Heart left ventricle (tissue), 16 donors: Measurements from ENCODE around the gene STAC2. TPM values are rescaled to one million over a fixed set of nuclear protein-coding genes. Genes with fewer than 3 reads are reported as not detected.
A peak's percentile ranks its signal among the peaks of the same experiment; 100 is the strongest.

ENCODE experiments used
- ATAC-seq, 4 donors: fragments of 200-7000 bp; cut with Tn5 transposase; one replicate each; pipeline ENCODE4 v1.9.1; 2020 to 2022; ENCODE audit warnings: moderate library complexity in 4 of 4, mild to moderate bottlenecking in 3 of 4, moderate number of reproducible peaks in 1 of 4
- DNase-seq, 5 donors: peaks; one replicate each; pipeline ENCODE4 v3.0.0-alpha.2; 2020
- H3K27ac ChIP-seq, 12 donors: fragments of 200-600 bp; sonication (generic) in 4 of 12; one replicate each; pipeline versions ENCODE4 v1.5.0 to v1.8.0; 2016 to 2022; ENCODE audit warnings: mild to moderate bottlenecking in 2 of 12
- H3K27me3 ChIP-seq, 9 donors: fragments of 200-600 bp; sonication (generic) in 2 of 9; one replicate each; pipeline versions ENCODE4 v1.5.1 to v1.8.0; 2016 to 2022; ENCODE audit warnings: mild to moderate bottlenecking in 3 of 9
- H3K36me3 ChIP-seq, 9 donors: fragments of 200-600 bp; sonication (generic) in 2 of 9; one replicate each; pipeline versions ENCODE4 v1.5.0 to v1.8.0; 2018 to 2022; ENCODE audit warnings: mild to moderate bottlenecking in 2 of 9
- H3K4me1 ChIP-seq, 12 donors: fragments of 200-600 bp; sonication (generic) in 4 of 12; one replicate each; pipeline versions ENCODE4 v1.5.0 to v1.8.0; 2016 to 2022; ENCODE audit warnings: mild to moderate bottlenecking in 3 of 12
- H3K4me3 ChIP-seq, 12 donors: fragments of 200-600 bp; sonication (generic) in 4 of 12; one replicate each; pipeline versions ENCODE4 v1.5.0 to v1.8.0; 2017 to 2022; ENCODE audit warnings: mild to moderate bottlenecking in 9 of 12, moderate library complexity in 4 of 12
- H3K9me3 ChIP-seq, 12 donors: fragments of 200-600 bp; sonication (generic) in 4 of 12; one replicate each; pipeline versions ENCODE4 v1.5.0 to v1.8.0; 2016 to 2022; ENCODE audit warnings: mild to moderate bottlenecking in 1 of 12
- POLR2A ChIP-seq, 2 donors: fragments of 450-650 bp; IDR thresholded peaks; one replicate each; pipeline ENCODE4 v1.6.1; 2017; ENCODE audit warnings: antibody characterized with exemption in 2 of 2, mild to moderate bottlenecking in 2 of 2, moderate library complexity in 2 of 2
- WGBS, 4 donors: extraction: QIAGEN DNeasy Blood & Tissue Kit in 2 of 4; methylation state at CpG; one replicate each; pipeline versions ENCODE4 v1.1.5 to v1.1.7; 2013 to 2018; 5-methylcytosine and 5-hydroxymethylcytosine counted together
- intact Hi-C, 10 donors: fragments of 100-400 bp; cut with DNase I; formaldehyde crosslinking; loops; one replicate each; pipeline versions ENCODE4 v1.11.1 to v1.14.2; 2022
- polyA plus RNA-seq, 2 donors: library from polyadenylated mRNA; stranded (reverse); fragments of 200-250 nt; gene quantifications; one replicate each; pipeline ENCODE4 v1.2.3, GENCODE V29; 2013
- total RNA-seq, 9 donors: library from RNA; depleted of rRNA in 2 of 9; stranded (reverse); fragments of >200 nt in 2 of 9; fragmentation: NEBNext Ultra II Directional in 3 of 9; extraction: Animal tissue kit (Norgen Biotek cat#: 25700) in 3 of 9; gene quantifications; one replicate each; pipeline versions ENCODE4 v1.1.0 to v1.2.4, GENCODE V29; 2016 to 2023
- TF ChIP-seq, protein P1 (sequence below), 12 donors: fragments of 200-600 bp; sonication (generic) in 4 of 12; IDR thresholded peaks; one replicate each; pipeline versions ENCODE4 v1.5.0 to v1.8.0; 2018 to 2022; ENCODE audit warnings: antibody characterized with exemption in 12 of 12, mild to moderate bottlenecking in 5 of 12
- donor health status: ischemic (EF 13 %, LVEDD 7.1; RV severe dilation, severe dysfunction).
- donor health status: healthy with polysubstance abuse.
- donor health status: DM: no; HTN: yes; CAD: no.
- donor health status: DM: no; HTN: no; CAD: no.
- donor health status: ischemic (EF 25% LVEDD 6.9; RV normal size, moderate dysfunction).
- donor health status: ischemic (EF 25% LVEDD 5.7; RV mildly dilated, moderate dysfunction).
- donor health status: healthy.
- donor health status: DM: yes; HTN: yes; CAD: no.
- donor health status: ischemic (EF 35%, LVEDD 5.7; RV mildly dilated, moderate dysfunction).
- donor health status: nonischemic (EF 11% LVEDD 7.7; RV severe dilation, severe dysfunction).
- donor health status: DM: yes; HTN: yes; CAD: no.
- donor health status: PGD.
- donor health status: ischemic (EF 29% LVEDD 5.4; RV normal size, mild dysfunction).
- donor health status: nonischemic (EF 23%, LVEDD 6.1; RV moderate dilation, normal function).

The STAC2 gene
- total and polyA plus RNA-seq, 11 donors = 0.16 to 5.3 (median 0.36) TPM

DNA sequence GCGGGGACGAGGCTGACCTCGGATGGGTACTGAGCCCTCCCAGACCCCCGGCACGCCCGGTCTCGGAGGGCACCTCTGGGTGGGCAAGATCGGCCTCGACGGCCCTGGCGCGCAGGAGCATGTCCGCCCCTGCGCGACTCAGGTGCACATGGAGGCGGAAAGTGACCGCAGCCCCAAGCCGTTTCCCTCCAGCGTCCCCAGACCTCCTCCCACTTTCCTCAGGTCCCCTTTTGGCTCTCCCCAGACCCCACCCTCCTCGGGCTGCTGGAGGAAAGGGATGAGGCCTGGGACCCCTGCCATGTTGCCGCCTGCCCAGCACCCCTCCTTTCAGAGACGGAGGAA, 15.7 kb downstream of the STAC2 start:
- no peak for ATAC-seq
- Histone ChIP-seq H3K4me3 (peak overlapping the region; percentile 20 to 59 (median 48)), H3K27ac (peak overlapping the region in 5 of 12 donors; percentile 43 to 78 (median 49)), H3K36me3 (peaks cover 0 to 3% (median 2%) of the 10 kb centered on the region in 9 donors), H3K27me3 (peaks cover 0 to 9% (median 0%) of the 10 kb centered on the region in 9 donors), H3K9me3 (no peaks in the 10 kb centered on the region), H3K4me1 (peaks cover 3 to 23% (median 12%) of the 10 kb centered on the region in 12 donors)
- DNase-seq = no peak
- intact Hi-C loops = no loop called here
- TF ChIP-seq, protein P1, sequence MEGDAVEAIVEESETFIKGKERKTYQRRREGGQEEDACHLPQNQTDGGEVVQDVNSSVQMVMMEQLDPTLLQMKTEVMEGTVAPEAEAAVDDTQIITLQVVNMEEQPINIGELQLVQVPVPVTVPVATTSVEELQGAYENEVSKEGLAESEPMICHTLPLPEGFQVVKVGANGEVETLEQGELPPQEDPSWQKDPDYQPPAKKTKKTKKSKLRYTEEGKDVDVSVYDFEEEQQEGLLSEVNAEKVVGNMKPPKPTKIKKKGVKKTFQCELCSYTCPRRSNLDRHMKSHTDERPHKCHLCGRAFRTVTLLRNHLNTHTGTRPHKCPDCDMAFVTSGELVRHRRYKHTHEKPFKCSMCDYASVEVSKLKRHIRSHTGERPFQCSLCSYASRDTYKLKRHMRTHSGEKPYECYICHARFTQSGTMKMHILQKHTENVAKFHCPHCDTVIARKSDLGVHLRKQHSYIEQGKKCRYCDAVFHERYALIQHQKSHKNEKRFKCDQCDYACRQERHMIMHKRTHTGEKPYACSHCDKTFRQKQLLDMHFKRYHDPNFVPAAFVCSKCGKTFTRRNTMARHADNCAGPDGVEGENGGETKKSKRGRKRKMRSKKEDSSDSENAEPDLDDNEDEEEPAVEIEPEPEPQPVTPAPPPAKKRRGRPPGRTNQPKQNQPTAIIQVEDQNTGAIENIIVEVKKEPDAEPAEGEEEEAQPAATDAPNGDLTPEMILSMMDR (IDR thresholded peaks at IDR 0.05) = no peak
- no peak for TF ChIP-seq POLR2A (IDR thresholded peaks at IDR 0.05)
- WGBS, 4 donors = 7 to 18% (median 12%) methylated on average over 21 to 22 of the region's 22 CpGs

DNA sequence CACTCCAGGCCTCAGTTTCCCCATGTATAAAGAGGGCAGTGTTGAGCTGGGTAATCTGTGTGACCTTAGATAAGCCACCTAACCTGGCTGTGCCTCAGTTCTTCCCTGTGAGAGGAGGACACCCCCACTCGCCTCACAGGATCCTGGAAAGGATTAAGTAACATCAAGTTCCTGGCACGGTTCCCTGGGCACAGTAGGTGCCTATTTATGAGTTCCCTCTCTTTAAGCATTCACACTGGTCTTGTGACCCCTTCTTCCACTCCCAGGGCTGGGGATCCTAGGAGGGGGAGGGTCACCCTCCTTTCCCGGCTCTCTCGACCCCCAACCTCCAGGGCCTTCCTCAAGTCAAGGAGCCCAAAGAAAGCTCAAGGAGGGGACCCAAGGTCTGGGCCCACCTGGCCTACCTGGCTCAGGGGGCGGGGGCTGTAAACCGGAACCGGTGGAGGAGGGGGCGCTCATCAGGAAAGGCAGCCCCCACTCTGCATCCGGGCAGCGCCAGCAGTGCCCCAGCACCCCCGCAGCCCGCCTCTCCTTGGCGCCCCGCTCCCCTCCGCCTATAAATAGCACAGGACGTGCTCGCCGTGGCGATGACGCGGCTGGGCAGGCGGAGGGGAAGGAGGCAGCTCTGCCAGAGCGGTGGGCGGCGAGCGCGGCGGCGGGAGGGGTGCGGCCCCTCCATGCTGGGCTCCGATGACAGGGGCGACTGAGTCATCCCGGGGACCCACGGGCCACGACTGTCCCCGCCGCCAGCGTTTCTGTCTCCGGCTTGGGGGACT, 16.2 kb downstream of the STAC2 start:
- Histone ChIP-seq H3K36me3 (peaks cover under 1 to 9% (median 8%) of the 10 kb centered on the region in 9 donors), H3K4me1 (peaks cover 3 to 23% (median 12%) of the 10 kb centered on the region in 12 donors), H3K27me3 (peaks cover 0 to 9% (median 0%) of the 10 kb centered on the region in 9 donors), H3K9me3 (no peaks in the 10 kb centered on the region), H3K27ac (peak overlapping the region in 7 of 12 donors; percentile 20 to 78 (median 49)), H3K4me3 (peak overlapping the region; percentile 20 to 59 (median 48))
- 2 to 6% (median 4%) methylated on average over 15 to 39 of the region's 39 CpGs for WGBS, 4 donors
- TF ChIP-seq, protein P1 (IDR thresholded peaks at IDR 0.05) = no peak
- peak in 1 of 2 donors; percentile 42 for TF ChIP-seq POLR2A (IDR thresholded peaks at IDR 0.05)
- ATAC-seq (peak; percentile 49 to 86 (median 79)), DNase-seq (peak; percentile 72 to 90 (median 79))
- intact Hi-C loops = loop anchor here in 6 of 10 donors (2.0 to 5.0 kb wide), 2 partner anchors 23 to 33 kb away; no protein-coding TSS in a partner anchor

DNA sequence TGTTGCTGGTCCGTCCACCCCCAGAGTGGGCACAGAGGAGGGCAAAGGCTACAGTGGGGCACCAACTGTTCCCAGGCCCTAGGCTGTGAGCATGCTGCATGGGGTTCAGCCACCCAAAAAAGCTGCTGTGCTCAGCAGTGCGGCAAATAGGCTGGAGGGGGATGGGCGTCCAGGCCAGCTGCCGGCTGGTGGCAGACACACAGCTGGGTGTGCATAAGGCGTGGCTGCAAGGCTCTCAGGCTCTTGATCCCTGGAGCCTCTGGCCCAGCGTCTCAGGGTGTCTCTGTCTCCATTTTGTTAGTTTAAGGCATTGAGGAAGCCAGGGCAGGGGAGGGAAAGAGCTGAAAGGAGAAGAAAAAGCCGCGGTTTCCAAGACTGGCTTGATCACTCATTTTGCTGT, 16.9 kb downstream of the STAC2 start:
- ATAC-seq (peak in 1 of 4 donors; percentile 7), DNase-seq (no peak)
- peaks cover 0 to 9% (median 0%) of the 10 kb centered on the region in 9 donors for H3K27me3 ChIP-seq
- H3K4me3 ChIP-seq = peak overlapping the region in 1 of 12 donors; percentile 53
- intact Hi-C loops = loop anchor here in 6 of 10 donors (2.0 to 5.0 kb wide), 2 partner anchors 24 to 33 kb away; no protein-coding TSS in a partner anchor
- WGBS, 4 donors = 66 to 75% (median 68%) methylated on average over 6 to 8 of the region's 8 CpGs
- TF ChIP-seq, protein P1 (IDR thresholded peaks at IDR 0.05) = no peak
- no peak for TF ChIP-seq POLR2A (IDR thresholded peaks at IDR 0.05)
- peaks cover 3 to 23% (median 12%) of the 10 kb centered on the region in 12 donors for H3K4me1 ChIP-seq
- H3K36me3 ChIP-seq = peaks cover 6 to 15% (median 14%) of the 10 kb centered on the region in 9 donors
- peak overlapping the region in 5 of 12 donors; percentile 35 to 78 (median 49) for H3K27ac ChIP-seq
- no peaks in the 10 kb centered on the region for H3K9me3 ChIP-seq

DNA sequence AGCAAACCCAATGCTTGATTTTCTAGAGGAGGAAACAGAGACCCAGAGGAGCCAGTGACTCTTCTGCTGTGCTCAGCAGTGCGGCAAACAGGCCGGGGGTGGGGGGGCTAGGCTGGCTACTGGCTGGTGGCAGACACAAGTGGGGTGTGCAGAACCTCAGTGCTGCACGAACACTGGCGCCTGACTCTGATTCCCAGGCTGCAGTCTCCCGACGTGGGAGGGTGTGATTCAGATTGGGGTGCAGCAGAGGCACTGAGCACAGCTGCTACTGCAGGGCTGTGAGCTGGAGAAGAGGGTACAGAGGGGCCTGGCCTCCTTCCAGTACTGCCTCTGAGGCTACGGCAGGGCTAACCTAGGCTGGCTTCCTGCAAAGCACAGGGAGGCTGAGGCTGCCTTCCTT, 17.6 kb downstream of the STAC2 start:
- no peak for TF ChIP-seq POLR2A (IDR thresholded peaks at IDR 0.05)
- TF ChIP-seq, protein P1 (IDR thresholded peaks at IDR 0.05) = no peak
- no peaks in the 10 kb centered on the region for H3K9me3 ChIP-seq
- H3K4me1 ChIP-seq = peaks cover 3 to 23% (median 12%) of the 10 kb centered on the region in 12 donors
- 63 to 88% (median 72%) methylated on average over 4 to 7 of the region's 7 CpGs for WGBS, 4 donors
- ATAC-seq = no peak
- H3K27ac ChIP-seq = no peak overlapping the region
- no peak overlapping the region for H3K4me3 ChIP-seq
- peaks cover 0 to 9% (median 0%) of the 10 kb centered on the region in 9 donors for H3K27me3 ChIP-seq
- no peak for DNase-seq
- intact Hi-C loops = loop anchor here in 6 of 10 donors (2.0 to 5.0 kb wide), 2 partner anchors 25 to 34 kb away; no protein-coding TSS in a partner anchor
- peaks cover 11 to 23% (median 21%) of the 10 kb centered on the region in 9 donors for H3K36me3 ChIP-seq
